ENCODE results near the gene UBE2U.
A peak's percentile ranks its signal among the peaks of the same experiment; 100 is the strongest.
"Not testable (repeated sequence)": the region's sequence is repeated elsewhere in the genome, so short reads cannot be mapped to it uniquely, and the experiment has no call there.

UBE2U gene

DNA sequence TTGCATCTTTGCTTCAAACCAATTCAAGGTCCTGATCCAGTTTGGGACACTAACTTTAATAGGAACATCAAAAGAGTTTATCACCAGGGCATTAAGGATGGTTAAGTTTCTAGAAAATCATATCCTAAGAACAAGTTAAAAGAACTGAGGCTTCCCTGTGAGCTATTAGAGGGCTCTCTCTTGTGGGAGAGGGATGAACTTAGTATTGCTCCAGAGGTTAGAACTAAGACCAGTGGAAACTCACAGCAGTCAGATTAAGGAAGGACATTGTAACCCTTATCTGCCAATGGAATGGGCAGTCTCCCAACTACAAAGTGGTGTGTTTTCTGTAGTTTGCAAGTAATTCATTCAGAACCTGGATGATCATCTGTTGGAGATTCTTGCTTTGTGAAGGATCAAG, 36.8 kb downstream of the UBE2U start:
- no peak for DNase-seq (ENCODE audit: low read depth in 2 of 2)

DNA sequence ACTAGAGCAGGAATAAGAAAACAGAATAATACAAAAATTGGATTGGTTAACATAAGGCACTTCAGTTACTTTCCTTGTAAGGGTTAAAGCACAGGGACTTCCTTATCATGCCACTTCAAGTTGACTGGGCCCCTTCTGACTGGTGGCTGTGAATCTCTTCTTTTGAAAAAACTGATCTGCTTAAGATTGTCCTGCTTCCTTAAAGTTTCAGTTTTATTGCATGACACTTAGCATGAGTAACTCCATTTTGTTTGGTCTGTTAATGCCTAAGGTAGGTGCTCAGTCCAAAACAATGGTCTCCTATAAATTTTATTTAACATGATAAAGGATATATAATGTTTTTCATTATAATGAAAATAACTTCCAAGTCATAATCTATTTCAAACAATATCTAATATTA, 37.6 kb downstream of the UBE2U start:
- no peak for DNase-seq (ENCODE audit: low read depth in 2 of 2)

DNA sequence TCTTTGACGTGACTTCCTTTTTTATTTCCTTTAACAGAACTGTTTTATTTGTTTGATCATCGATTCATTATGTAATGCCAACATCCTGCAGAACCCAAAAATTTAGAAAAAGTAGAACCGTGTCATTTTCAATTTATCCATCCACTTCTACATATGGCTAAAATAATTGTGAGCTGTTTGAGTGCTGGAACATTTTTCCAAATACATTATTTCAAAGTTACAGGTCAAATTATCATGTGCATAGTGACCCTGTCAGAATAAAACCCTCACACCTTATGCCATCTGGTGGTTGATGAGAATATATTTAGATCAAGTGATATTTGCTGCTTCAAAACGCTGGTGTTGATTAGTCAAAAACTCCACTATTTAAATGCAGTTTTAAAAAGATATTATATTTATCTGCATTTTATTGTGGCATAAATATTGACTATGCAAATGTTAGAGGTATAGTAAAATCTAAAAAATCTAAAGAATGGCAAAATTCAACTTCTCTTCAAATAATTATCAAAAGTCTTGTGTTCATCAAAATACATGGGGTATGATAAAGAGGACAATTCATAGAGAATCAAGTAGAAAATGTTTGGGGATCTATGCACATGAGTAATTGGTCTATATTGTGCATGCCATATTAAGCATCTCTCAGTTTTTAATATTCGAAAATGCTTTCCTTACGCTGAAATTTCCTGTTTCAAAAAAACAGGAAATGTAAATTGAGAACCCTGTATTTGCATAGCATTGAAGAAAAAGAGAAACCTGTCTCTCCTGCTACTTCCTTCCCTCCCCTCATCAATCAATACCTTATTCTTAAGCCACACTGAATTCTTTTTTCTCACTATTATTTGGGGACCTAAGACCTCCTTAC, 39.7 kb downstream of the UBE2U start:
- no peak for DNase-seq (ENCODE audit: low read depth in 2 of 2)

- no peak for DNase-seq (ENCODE audit: low read depth in 2 of 2)
Measured at GRCh38 chr1:64243757-64244080, 40.3 kb downstream of the UBE2U start.

GRCh38 chr1:64245495-64245894, 42.1 kb downstream of the UBE2U start:
- no peak for DNase-seq (ENCODE audit: low read depth in 2 of 2)

GRCh38 chr1:64246294-64246917, 43.0 kb downstream of the UBE2U start:
- no peak for DNase-seq (ENCODE audit: low read depth in 2 of 2)

- DNase-seq (ENCODE audit: low read depth in 2 of 2) = no peak
Measured at GRCh38 chr1:64248065-64248464, 44.6 kb downstream of the UBE2U start.

DNA sequence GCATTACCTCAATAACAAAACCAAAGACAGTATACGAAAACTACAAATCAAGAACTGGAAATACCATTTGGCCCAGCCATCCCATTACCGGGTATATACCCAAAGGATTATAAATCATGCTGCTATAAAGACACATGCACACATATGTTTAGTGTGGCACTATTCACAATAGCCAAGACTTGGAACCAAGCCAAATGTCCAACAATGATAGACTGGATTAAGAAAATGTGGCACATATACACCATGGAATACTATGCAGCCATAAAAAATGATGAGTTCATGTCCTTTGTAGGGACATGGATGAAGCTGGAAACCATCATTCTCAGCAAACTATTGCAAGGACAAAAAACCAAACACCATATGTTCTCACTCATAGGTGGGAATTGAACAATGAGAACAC, 47.0 kb downstream of the UBE2U start:
- DNase-seq (ENCODE audit: low read depth in 2 of 2) = not testable (repeated sequence)

- no peak for DNase-seq (ENCODE audit: low read depth in 2 of 2)
Measured at GRCh38 chr1:64251971-64252370, 48.5 kb downstream of the UBE2U start.

DNA sequence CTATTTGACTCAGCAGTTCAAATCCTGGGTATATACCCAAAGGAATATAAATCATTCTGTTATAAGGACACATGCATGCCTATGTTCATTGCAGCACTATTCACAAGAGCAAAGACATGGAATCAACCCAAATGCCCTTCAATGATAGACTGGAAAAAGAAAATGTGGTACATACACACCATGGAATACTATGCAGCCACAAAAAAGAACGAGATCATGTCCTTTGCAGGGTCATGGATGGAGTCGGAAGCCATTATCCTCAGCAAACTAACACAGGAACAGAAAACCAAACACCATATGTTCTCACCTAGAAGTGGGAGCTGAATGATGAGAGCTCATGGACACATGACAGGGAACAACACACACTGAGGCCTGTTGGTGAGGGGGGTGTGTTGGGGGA, 53.8 kb downstream of the UBE2U start:
- DNase-seq (ENCODE audit: low read depth in 2 of 2) = not testable (repeated sequence)

GRCh38 chr1:64258444-64258843, 55.0 kb downstream of the UBE2U start:
- not testable (repeated sequence) for DNase-seq (ENCODE audit: low read depth in 2 of 2)

GRCh38 chr1:64263335-64263734, 59.9 kb downstream of the UBE2U start:
- DNase-seq (ENCODE audit: low read depth in 2 of 2) = no peak

DNA sequence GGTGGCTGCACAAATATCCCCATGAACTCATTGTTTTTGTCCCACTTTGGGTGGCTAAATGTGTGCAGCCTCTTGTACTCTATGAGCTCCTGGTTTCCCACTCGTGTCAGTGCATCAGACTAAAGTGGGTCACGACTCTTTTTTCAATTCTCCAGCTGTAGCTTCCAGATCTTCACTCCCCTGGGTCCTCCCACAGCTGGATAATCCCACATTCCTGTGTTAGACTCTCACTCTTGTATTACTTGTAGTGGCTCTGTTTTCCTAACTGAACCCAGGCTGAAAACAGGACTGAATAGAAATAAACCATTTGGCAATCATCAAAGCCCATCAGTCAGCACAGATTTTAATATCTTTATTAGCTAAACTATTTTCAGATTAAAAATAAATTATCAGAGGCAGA, 60.4 kb downstream of the UBE2U start:
- no peak for DNase-seq (ENCODE audit: low read depth in 2 of 2)

DNA sequence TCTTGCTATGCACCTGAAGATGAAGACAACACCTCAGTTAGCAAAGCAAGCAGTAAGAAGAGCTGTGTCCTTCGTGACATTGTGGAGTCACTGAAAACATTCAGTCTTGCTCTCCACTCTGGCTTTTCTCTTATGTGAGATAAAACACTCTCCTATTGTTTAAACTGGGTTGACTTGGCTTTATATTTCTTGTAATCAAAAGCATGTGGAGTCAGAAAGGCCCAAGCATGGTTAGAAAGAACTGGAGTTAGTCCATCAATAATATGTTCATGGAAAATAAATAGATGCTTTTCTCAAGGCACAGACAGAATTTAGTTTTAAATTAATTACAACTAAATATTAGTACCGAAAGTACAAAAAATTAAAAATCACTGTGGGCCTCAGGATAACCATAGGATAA, 61.7 kb downstream of the UBE2U start:
- no peak for DNase-seq (ENCODE audit: low read depth in 2 of 2)

- no peak for DNase-seq (ENCODE audit: low read depth in 2 of 2)
Measured at GRCh38 chr1:64266991-64267390, 63.6 kb downstream of the UBE2U start.

DNA sequence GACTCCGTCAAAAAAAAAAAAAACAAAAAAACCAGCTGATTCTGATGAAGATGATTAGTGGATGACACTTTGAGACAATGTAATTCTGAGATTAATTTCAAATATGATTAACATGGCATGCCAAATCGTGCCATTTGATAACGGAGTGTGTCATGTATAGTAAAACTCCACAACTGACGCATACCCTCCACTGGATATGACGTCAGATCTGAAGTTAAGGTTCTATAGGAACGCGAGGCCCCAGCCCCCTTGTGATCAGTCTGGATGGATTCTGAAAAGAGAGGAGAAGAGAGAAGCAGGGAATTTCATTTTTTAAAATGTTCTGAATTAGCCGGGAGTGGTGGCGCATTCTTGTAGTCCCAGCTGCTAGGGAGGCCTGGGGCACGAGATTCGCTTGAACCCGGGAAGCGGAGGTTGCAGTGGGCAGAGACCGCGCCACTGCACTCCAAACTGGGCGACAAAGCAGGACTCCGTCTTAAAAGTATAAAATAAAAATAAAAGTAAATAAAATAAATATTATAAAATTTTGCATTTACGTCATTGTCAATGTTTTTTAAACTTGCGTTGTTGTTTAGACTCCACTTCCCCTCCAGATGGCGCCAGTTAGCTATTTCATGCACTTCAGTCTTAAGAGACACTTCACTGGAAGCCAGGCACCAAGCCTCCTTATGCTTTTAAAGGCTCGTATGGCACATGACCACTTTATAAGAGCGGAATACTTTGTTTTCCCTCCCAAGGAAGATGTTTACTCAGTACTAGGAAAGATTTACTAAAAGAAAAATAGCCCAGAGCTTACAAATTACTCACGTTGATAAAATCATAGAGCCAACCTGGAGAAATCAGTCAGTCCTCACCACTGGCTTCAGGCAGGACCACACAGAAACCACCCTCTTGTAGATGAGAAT, 65.5 kb downstream of the UBE2U start:
- peak; percentile 8 to 21 for DNase-seq (ENCODE audit: low read depth in 2 of 2)

- DNase-seq (ENCODE audit: low read depth in 2 of 2) = no peak
Measured at GRCh38 chr1:64269558-64269884, 66.1 kb downstream of the UBE2U start.

- no peak for DNase-seq (ENCODE audit: low read depth in 2 of 2)
Measured at GRCh38 chr1:64280001-64280400, 76.6 kb downstream of the UBE2U start.

DNA sequence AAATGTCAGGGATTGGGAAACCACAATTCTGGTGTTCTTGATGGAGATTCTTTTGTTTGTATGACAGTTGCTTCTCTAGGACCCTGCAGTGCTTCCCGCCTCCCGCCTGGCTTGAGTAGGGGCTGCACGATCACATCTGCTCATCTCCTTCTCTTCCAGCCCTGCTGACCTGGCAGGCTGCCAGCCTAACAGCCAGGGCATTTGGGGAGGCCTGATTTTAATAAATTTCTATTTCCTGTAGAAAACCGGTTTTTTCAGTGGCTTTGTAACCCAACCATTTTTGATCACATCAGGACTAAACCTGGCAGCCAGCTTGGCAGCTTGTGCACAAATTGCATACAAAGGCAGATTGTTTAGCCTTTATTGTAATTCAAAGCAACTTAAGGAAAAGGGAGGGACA, 78.9 kb downstream of the UBE2U start:
- no peak for DNase-seq (ENCODE audit: low read depth in 2 of 2)

DNA sequence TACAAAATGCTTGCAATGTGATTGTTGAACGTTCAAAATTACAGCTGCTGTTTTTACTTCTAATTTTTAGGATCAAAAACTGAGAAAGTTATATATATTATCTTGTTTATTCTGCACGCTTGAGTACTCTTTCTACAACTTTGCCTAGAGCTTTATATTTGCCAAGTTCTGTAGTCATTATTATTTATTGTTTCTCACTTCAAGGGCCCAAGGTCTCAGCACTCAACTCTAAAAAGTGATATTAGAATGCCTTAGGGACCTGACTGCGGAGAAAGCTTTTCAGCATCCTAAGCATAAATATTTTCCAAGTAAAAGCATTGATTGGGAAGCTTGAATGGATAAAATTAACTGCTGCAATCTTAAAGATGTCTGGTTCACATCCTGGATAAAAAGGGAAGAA, 83.6 kb downstream of the UBE2U start:
- DNase-seq (ENCODE audit: low read depth in 2 of 2) = no peak

GRCh38 chr1:64290420-64290819, 87.0 kb downstream of the UBE2U start:
- DNase-seq (ENCODE audit: low read depth in 2 of 2) = no peak

DNA sequence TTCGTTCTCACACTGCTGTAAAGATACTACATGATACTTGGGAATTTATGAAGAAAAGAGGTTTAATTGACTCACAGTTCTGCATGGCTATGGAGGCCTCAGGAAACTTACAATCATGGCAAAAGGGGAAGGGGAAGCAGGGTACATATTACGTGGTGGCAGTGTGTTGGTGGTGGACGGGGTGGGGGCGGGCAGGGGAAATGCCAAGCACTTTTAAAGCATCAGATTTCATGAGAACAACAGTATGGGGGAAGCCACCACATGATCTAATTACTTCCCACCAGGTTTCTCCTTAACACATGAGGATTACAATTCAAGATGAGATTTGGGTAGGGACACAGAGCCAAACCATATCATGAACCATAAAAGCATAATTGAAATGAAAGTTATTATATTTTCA, 88.5 kb downstream of the UBE2U start:
- DNase-seq (ENCODE audit: low read depth in 2 of 2) = no peak

- DNase-seq (ENCODE audit: low read depth in 2 of 2) = no peak
Measured at GRCh38 chr1:64292399-64292798, 89.0 kb downstream of the UBE2U start.
